GM19035 (cell line): ENCODE data around the gene FEV.

Source experiments
- ATAC-seq: cut with Tn5 transposase; IDR thresholded peaks from one replicate; pipeline ENCODE4 v1.9.1; 2021; ENCODE audit not compliant: unreplicated experiment

Gene FEV

GRCh38 chr2:218985021-218985324 lies at the start of gene FEV:
Gene FEV, minus strand, starts transcription at chr2:218985184. Its CDS starts 109 bp downstream, at chr2:218985075.
- no peak for ATAC-seq

GRCh38 chr2:219032051-219032745 lies 47.2 kb upstream of the FEV start:
- ATAC-seq = no peak

DNA sequence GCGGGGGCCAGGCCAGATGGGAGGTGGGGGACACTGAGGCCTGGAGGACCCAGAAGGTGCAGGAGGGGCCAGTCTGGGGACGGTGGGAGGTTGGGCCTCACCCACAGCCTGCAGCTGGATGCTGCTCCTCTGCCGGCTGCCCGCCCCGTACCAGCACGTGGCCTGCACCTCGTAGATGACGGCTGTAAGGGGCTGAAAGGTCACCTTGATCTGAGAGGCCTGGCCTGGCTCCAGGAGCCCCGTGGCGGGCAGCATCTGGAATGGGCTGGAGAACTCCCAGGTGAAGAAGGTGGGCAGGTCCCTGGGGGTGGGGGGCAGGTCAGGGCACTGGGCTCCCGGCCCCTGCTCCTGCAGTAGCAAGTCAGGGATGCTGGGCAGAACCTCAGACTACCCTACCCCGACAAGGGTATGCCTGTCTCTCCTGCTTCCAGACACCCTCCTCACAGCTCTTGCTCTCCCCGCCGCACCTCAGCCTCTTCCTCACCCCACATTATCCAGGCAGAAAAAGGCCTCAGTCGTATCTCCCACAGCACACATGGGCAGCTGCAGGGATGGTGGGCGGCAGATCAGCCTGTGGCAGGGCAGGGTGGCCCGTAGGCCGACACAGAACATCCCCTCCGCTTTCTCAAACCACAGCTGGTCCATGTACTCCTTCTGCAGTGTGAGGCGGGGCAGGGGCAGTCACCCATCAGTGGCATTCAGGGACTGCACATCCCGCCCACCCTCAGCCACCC lies 46.2 kb upstream of the FEV start:
- ATAC-seq = no peak

- ATAC-seq = no peak
Observed at GRCh38 chr2:219030177-219030940, 45.4 kb upstream of the FEV start.

GRCh38 chr2:219029829-219030165 lies 44.8 kb upstream of the FEV start:
- no peak for ATAC-seq

- no peak for ATAC-seq
Observed at GRCh38 chr2:219028996-219029828, 44.2 kb upstream of the FEV start.

DNA sequence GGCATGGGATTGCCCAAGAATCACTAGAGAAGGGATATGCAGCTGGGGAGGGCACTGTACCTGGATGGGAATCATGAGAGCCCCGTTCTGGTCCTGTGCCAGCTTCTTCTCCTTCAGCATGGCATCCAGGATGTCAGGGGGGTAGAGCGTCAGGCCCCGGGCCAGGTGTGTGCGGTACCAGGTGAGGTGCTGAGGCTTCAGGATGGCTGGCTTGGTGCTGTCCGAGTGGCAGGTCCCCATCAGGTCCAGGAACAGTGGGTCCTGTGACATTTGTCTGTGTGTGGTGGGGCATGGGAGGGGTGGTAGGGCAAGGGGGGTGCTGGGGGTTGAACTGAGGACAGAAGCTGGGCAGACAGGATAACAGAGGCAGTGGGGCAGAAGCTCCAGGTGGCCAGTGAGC lies 43.2 kb upstream of the FEV start:
- ATAC-seq = no peak

- no peak for ATAC-seq
Observed at GRCh38 chr2:219027511-219028055, 42.6 kb upstream of the FEV start.

DNA sequence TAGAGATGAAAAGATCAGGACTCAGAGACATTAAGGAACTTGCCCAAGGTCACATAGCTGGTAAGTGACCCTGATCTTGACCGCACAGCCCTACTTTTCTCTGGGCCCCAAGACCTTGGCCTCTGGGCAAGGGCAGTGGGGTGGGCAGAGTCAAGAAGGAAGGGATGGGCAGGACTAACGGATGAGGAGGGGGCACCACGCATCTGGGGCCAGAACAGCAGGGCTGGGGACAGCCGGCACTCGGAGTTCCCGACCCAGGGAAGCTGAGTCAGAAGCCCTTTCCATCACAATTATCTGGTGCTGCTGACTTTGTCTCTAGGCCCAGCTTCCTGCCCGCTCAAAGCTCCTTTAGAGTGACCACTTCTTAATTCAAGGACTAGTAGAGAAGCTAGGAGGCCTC lies 42.0 kb upstream of the FEV start:
- ATAC-seq = no peak

- ATAC-seq = no peak
Observed at GRCh38 chr2:219025637-219026585, 40.9 kb upstream of the FEV start.

DNA sequence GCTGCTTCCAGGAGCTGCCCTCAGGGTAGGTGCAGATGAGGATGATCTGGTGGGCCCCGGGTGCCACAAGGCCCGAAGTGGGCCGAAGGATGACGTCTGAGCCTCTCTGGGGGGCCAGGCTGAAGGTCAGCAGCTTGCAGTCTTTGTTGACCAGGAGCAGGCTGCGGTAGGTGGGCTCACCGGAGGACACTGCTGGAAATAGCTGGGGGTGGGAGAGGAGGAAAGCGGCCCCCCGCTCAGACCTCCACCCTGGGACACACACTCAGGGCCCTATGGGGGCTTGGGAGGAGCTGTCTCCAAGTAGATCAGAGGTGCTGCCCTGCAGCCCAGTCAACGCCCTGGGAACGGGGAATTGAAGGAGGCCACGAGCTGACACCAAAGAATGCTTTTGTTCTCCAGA lies 39.1 kb upstream of the FEV start:
- no peak for ATAC-seq

DNA sequence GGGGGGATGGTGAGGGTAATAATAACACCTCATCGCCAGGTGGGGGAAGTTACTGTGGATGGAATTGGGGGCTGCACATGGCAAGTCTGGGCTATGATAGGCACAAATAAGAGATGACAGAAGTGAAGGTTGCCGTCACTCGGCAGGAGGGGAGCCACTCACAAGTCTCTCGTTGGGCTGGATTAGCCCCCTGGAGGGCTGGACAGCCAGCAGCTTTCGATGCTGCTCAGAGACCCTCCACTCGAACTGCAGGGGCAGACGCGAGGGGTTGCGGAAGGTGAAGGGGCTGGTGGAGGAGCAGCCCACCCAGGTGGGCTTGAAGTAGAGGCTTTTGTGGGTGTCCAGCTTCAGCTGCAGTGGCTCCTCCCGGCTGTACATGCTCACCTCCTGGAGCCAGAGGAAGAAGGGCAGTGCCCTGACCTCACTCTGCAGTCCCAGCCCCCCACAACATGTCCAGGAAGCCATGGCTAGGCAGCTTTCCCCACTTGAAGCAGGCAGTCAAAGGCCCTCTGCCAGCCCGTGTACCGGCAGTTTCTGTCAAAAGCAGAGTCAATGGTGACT lies 38.1 kb upstream of the FEV start:
- ATAC-seq = no peak

DNA sequence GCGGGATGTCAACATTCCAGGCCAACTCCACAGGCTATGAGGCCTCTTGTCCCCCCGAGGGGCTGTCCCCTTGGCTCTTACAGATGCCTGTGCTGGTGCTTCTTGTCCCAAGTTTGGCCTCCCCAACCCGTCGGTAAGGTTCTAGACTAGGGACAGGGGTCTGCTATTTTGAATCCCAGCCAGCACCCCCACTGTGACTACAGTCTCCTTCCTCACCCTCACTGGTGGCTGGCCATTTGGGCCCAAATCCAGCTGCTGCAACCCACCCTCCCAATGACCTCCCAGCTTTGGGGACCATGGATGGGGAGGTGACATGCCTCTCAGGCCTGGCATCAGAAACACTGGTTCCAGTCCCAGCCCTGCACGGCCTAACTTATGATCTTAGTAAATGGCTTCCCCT lies 37.6 kb upstream of the FEV start:
- no peak for ATAC-seq

DNA sequence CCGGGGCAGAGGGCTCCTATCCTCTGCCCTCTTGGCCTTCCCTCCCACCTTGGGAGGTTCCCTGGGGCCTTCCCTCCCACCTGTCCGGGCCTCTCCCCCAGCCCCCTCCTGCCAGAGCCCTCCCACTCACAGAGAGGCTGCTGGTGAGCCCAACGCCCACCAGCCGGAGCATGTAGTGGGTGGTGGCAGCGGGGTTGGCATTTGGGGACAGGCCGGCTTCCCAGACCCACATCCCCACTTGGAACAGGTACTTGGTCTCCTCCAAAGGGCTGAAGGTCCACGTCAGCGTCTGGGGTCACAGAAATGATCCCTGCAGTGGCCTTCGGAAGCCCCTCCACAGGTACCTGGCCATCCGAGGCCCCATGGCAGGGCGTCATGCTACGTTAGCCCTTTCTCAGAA lies 37.1 kb upstream of the FEV start:
- ATAC-seq = no peak

DNA sequence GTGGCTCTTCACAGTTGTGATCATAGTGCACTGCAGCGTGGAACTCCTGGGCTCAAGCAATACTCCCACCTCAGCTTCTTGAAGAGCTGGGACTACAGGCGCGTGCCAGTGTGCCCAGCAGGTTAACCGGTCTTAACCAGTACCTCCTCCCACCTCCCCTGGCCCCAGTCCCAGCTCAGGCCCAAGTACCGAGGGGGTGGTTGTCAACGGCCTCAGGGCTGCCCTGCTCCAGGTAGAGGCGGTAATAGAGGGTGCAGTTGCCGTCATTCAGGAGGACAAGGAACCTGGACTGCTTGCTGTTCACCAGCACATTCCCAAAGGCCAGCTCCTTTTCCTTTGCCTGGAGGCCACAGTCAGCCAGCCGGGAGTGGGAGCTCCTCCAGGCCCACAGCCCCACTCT lies 36.6 kb upstream of the FEV start:
- no peak for ATAC-seq

DNA sequence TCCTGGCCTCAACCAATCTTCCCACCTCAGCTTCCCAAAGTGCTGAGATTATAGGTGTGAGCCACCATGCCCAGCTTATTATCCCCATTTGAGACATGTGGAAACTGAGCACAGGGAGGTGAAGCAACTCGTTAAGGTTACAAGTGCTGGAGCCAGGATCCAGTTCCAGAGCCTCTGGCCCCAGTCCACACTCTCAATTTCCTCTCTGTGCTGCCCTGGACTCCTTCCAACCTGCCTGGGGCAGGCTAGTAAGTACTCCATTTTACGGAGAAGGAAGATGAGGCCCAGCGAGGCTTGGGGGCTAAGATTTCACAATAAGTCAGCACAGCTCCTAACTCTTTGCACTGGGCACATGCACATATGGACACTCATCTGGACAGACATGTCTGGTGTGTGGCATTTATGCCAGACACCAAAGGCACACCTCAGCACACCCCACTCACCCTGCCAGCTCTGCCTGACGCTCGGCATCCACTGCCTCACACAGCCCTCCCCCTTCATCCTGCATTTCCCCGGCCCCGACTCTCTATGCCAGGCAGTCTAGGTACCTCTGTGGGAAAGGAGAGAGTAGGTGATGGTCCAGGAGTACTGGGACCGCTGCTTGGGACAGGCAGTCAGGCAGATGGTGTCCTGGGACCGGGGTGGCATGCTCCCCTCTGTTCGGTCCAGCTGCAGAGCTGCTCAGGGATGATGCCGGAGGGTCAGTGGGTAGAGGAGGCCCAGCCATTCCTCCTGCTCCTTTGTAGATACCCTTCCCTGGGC lies 35.8 kb upstream of the FEV start:
- no peak for ATAC-seq

DNA sequence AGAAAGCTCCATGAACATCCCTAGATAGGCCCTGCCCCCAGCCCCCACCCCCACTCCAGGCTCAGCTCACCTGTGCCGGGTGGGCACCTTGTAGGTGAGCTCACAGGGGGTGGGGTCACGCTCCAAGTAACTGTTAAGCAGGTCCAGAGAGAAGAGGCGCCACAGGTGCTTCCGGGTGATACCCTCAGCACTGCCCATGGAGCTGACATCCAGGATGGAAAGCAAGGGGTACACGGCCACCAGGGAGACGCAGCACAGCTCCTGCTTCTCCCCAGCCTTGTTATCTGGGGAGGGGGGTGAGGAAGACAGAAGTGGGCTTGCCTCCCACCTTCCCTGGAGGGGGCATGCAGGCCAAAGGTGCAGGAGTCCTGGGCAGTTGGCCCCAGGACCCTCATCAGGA lies 34.5 kb upstream of the FEV start:
- no peak for ATAC-seq

DNA sequence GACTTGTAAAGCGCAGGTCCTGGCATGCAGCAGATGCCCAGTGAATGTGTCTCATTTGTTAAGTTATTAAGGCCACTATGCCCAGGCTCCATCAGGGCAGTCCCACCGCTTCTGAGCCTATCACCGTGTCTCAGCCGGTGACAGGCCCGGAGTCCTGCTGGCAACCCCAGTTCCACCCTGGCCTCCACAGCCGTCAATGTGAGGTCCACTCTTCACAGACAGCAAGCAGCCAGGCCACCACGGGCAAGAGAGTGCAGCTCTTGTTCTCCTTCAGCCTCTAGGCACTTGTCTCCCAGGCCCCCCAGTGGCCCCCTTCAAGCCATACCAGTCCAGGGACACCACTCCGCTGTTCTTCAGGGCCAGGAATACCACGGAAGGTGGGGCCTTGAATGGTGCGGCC lies 33.7 kb upstream of the FEV start:
- no peak for ATAC-seq

DNA sequence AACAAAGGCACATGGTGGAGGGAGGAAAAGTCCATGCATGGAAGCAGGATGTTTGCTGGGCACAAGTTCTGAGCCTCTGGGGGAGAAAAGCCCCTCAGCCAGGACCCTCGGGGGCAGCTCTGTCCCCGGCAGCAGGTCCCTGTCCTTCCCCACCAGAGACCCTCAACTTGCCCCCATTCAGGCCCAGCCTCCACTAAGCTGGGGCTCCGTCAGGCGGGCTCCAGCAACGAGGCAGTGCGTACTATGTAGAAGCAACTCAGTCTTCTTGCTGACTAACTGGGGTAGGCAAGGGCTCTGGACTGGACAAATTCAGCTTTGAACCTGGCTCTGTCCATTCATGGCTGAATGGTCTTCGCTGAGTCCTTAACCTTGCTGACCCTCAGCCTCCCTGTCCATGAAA lies 33.3 kb upstream of the FEV start:
- ATAC-seq = no peak
